Inferior parietal cortex (tissue), 1 donor: ENCODE data around the gene PPIC.

Source experiments
- DNase-seq: peaks from one replicate; pipeline ENCODE4 v3.0.0-alpha.2; 2016; ENCODE audit errors: extremely low spot score

PPIC gene

GRCh38 chr5:123036391-123037103 lies at the start of gene PPIC:
Gene PPIC (minus strand): TSS chr5:123036725. CDS start chr5:123036625, 100 bp downstream.
- DNase-seq = peak; percentile 16

- no peak for DNase-seq
These were observed 49.2 kb upstream of the PPIC start for GRCh38 chr5:123085638-123086286.

- no peak for DNase-seq
These were observed 48.4 kb upstream of the PPIC start for GRCh38 chr5:123084730-123085605.

GRCh38 chr5:123083298-123083697 lies 46.8 kb upstream of the PPIC start:
- DNase-seq = no peak

- no peak for DNase-seq
These were observed 43.7 kb upstream of the PPIC start for GRCh38 chr5:123080215-123080614.

GRCh38 chr5:123075521-123076163 lies 39.1 kb upstream of the PPIC start:
- DNase-seq = no peak

- DNase-seq = no peak
These were observed 31.9 kb upstream of the PPIC start for GRCh38 chr5:123068368-123068938.

- no peak for DNase-seq
These were observed 29.5 kb upstream of the PPIC start for GRCh38 chr5:123066016-123066415.

- no peak for DNase-seq
These were observed 22.9 kb upstream of the PPIC start for GRCh38 chr5:123059455-123059854.

GRCh38 chr5:123051206-123051605 lies 14.7 kb upstream of the PPIC start:
- DNase-seq = no peak

GRCh38 chr5:123047706-123048105 lies 11.2 kb upstream of the PPIC start:
- DNase-seq = no peak

- DNase-seq = no peak
These were observed 9.7 kb upstream of the PPIC start for GRCh38 chr5:123046222-123046621.

GRCh38 chr5:123044926-123045617 lies 8.5 kb upstream of the PPIC start:
- no peak for DNase-seq

- no peak for DNase-seq
These were observed 3.1 kb upstream of the PPIC start for GRCh38 chr5:123039673-123040072.

GRCh38 chr5:123037104-123037418 lies 536 bp upstream of the PPIC start:
- no peak for DNase-seq

- no peak for DNase-seq
These were observed 571 bp downstream of the PPIC start for GRCh38 chr5:123035918-123036390.

- DNase-seq = no peak
These were observed 1.1 kb downstream of the PPIC start for GRCh38 chr5:123035360-123035917.

GRCh38 chr5:123033157-123033671 lies 3.3 kb downstream of the PPIC start:
- no peak for DNase-seq

- DNase-seq = no peak
These were observed 8.3 kb downstream of the PPIC start for GRCh38 chr5:123028222-123028621.

GRCh38 chr5:123014689-123015088 lies 21.8 kb downstream of the PPIC start:
- DNase-seq = no peak
